Measurements from ENCODE around the gene VKORC1L1. TPM values are rescaled to one million over a fixed set of nuclear protein-coding genes. Genes with fewer than 3 reads are reported as not detected.
A peak's percentile ranks its signal among the peaks of the same experiment; 100 is the strongest.

VKORC1L1 gene
- total and polyA plus RNA-seq, 10 of the 15 experiments (the other 5 are each of a cell fraction or from before 2014, with no cell fraction given) = 3.3 to 18.8 (median 12.5) TPM

DNA sequence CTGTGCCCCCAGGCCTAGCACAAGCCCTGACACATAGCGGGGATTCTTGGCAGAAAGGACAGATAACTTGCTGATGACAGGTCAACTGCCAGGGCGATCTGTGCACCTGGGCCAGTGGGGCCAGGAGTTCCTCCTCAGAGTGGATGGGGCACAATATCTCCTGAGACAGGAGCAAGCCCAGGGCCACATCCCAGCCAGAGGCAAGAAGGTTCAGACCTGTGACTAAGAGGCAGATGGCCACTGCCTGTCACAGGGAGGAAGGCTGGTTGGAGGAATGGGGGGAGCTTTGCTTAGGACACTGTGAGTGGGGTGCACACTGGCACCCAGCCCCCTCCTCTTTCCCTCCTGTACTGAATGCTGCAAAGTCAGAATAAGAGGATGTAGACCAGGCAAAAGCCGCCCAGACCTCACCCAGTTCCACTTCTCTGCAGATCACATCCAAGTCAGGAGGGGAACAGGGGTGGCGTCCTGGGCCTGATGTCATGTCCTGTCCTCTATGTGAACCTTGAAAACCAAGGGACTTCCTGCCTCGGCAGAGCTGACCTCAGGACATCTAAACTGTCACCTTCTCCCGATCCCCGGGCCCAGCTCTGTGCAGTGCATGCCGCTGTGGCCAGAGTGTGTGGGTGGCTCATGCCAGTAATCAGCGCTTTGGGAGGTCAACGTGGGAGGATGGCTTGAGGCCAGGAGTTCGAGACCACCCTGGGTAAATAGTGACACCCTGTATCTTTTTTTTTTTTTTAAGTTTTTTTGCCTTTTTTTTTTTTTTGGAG, 107.8 kb downstream of the VKORC1L1 start (continued):
- TF ChIP-seq SMC3 (IDR thresholded peaks at IDR 0.05; ENCODE audit: borderline replicate concordance, low read length) (no peak), HCFC1 (IDR thresholded peaks at IDR 0.05; ENCODE audit: low read length) (no peak), FOS (IDR thresholded peaks at IDR 0.05; ENCODE audit: borderline replicate concordance, extremely low read depth, insufficient read length) (no peak), MYB (IDR thresholded peaks at IDR 0.05; ENCODE audit: borderline replicate concordance, low read depth, low read length) (peak; percentile 53; the same call in 1 of the 2 replicates), HDGF (IDR thresholded peaks at IDR 0.05) (no peak), POLR2A (IDR thresholded peaks at IDR 0.05; ENCODE audit: low read depth, low read length) (peak; percentile 60; the same call in 1 of the 2 replicates), ZNF274 (IDR thresholded peaks at IDR 0.05; ENCODE audit: insufficient read depth, insufficient read length) (no peak), RB1 (IDR thresholded peaks at IDR 0.05; ENCODE audit: borderline replicate concordance) (no peak), MEF2B (IDR thresholded peaks at IDR 0.05; ENCODE audit: partially characterized antibody, poor library complexity, severe bottlenecking) (no peak), CBX3 (IDR thresholded peaks at IDR 0.05; ENCODE audit: borderline replicate concordance, low read depth) (no peak), HDAC6 (IDR thresholded peaks at IDR 0.05; ENCODE audit: unreplicated experiment) (no peak)
- TF ChIP-seq, protein P1, sequence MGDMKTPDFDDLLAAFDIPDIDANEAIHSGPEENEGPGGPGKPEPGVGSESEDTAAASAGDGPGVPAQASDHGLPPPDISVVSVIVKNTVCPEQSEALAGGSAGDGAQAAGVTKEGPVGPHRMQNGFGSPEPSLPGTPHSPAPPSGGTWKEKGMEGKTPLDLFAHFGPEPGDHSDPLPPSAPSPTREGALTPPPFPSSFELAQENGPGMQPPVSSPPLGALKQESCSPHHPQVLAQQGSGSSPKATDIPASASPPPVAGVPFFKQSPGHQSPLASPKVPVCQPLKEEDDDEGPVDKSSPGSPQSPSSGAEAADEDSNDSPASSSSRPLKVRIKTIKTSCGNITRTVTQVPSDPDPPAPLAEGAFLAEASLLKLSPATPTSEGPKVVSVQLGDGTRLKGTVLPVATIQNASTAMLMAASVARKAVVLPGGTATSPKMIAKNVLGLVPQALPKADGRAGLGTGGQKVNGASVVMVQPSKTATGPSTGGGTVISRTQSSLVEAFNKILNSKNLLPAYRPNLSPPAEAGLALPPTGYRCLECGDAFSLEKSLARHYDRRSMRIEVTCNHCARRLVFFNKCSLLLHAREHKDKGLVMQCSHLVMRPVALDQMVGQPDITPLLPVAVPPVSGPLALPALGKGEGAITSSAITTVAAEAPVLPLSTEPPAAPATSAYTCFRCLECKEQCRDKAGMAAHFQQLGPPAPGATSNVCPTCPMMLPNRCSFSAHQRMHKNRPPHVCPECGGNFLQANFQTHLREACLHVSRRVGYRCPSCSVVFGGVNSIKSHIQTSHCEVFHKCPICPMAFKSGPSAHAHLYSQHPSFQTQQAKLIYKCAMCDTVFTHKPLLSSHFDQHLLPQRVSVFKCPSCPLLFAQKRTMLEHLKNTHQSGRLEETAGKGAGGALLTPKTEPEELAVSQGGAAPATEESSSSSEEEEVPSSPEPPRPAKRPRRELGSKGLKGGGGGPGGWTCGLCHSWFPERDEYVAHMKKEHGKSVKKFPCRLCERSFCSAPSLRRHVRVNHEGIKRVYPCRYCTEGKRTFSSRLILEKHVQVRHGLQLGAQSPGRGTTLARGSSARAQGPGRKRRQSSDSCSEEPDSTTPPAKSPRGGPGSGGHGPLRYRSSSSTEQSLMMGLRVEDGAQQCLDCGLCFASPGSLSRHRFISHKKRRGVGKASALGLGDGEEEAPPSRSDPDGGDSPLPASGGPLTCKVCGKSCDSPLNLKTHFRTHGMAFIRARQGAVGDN (IDR thresholded peaks at IDR 0.05) = no peak
- TF ChIP-seq, protein P2, sequence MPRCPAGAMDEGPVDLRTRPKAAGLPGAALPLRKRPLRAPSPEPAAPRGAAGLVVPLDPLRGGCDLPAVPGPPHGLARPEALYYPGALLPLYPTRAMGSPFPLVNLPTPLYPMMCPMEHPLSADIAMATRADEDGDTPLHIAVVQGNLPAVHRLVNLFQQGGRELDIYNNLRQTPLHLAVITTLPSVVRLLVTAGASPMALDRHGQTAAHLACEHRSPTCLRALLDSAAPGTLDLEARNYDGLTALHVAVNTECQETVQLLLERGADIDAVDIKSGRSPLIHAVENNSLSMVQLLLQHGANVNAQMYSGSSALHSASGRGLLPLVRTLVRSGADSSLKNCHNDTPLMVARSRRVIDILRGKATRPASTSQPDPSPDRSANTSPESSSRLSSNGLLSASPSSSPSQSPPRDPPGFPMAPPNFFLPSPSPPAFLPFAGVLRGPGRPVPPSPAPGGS (IDR thresholded peaks at IDR 0.05; ENCODE audit: borderline replicate concordance, insufficient read depth, low read depth, low read length, poor library complexity, severe bottlenecking) = no peak
- TF ChIP-seq, protein P3, sequence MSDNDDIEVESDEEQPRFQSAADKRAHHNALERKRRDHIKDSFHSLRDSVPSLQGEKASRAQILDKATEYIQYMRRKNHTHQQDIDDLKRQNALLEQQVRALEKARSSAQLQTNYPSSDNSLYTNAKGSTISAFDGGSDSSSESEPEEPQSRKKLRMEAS (IDR thresholded peaks at IDR 0.05; ENCODE audit: low read depth, low read length) = no peak
- TF ChIP-seq, protein P4, sequence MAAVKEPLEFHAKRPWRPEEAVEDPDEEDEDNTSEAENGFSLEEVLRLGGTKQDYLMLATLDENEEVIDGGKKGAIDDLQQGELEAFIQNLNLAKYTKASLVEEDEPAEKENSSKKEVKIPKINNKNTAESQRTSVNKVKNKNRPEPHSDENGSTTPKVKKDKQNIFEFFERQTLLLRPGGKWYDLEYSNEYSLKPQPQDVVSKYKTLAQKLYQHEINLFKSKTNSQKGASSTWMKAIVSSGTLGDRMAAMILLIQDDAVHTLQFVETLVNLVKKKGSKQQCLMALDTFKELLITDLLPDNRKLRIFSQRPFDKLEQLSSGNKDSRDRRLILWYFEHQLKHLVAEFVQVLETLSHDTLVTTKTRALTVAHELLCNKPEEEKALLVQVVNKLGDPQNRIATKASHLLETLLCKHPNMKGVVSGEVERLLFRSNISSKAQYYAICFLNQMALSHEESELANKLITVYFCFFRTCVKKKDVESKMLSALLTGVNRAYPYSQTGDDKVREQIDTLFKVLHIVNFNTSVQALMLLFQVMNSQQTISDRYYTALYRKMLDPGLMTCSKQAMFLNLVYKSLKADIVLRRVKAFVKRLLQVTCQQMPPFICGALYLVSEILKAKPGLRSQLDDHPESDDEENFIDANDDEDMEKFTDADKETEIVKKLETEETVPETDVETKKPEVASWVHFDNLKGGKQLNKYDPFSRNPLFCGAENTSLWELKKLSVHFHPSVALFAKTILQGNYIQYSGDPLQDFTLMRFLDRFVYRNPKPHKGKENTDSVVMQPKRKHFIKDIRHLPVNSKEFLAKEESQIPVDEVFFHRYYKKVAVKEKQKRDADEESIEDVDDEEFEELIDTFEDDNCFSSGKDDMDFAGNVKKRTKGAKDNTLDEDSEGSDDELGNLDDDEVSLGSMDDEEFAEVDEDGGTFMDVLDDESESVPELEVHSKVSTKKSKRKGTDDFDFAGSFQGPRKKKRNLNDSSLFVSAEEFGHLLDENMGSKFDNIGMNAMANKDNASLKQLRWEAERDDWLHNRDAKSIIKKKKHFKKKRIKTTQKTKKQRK (IDR thresholded peaks at IDR 0.05; ENCODE audit: low read depth, low read length) = no peak
- TF ChIP-seq, protein P5, sequence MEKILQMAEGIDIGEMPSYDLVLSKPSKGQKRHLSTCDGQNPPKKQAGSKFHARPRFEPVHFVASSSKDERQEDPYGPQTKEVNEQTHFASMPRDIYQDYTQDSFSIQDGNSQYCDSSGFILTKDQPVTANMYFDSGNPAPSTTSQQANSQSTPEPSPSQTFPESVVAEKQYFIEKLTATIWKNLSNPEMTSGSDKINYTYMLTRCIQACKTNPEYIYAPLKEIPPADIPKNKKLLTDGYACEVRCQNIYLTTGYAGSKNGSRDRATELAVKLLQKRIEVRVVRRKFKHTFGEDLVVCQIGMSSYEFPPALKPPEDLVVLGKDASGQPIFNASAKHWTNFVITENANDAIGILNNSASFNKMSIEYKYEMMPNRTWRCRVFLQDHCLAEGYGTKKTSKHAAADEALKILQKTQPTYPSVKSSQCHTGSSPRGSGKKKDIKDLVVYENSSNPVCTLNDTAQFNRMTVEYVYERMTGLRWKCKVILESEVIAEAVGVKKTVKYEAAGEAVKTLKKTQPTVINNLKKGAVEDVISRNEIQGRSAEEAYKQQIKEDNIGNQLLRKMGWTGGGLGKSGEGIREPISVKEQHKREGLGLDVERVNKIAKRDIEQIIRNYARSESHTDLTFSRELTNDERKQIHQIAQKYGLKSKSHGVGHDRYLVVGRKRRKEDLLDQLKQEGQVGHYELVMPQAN (conservative IDR thresholded peaks at IDR 0.05) = no peak
- TF ChIP-seq, protein P6, sequence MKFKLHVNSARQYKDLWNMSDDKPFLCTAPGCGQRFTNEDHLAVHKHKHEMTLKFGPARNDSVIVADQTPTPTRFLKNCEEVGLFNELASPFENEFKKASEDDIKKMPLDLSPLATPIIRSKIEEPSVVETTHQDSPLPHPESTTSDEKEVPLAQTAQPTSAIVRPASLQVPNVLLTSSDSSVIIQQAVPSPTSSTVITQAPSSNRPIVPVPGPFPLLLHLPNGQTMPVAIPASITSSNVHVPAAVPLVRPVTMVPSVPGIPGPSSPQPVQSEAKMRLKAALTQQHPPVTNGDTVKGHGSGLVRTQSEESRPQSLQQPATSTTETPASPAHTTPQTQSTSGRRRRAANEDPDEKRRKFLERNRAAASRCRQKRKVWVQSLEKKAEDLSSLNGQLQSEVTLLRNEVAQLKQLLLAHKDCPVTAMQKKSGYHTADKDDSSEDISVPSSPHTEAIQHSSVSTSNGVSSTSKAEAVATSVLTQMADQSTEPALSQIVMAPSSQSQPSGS (IDR thresholded peaks at IDR 0.05; ENCODE audit: low read length) = no peak
